WERI-Rb-1 (cell line): ENCODE measurements around the gene KCTD2.

Experiments used
- DNase-seq: peaks from one replicate; pipeline ENCODE4 v3.0.0-alpha.2; 2020
- H3K27ac ChIP-seq: fragments of 250-450 bp; sonication (Bioruptor Pico); 2 replicates; pipeline ENCODE4 v1.5.1; 2020; ENCODE audit warnings: mild to moderate bottlenecking, moderate library complexity
- H3K27me3 ChIP-seq: fragments of 250-450 bp; sonication (Bioruptor Pico); 2 replicates; pipeline ENCODE4 v1.5.1; 2021; ENCODE audit warnings: mild to moderate bottlenecking, low read depth, moderate library complexity; ENCODE audit not compliant: insufficient read depth, severe bottlenecking
- H3K36me3 ChIP-seq: fragments of 250-450 bp; sonication (Bioruptor Pico); 2 replicates; pipeline ENCODE4 v1.5.1; 2020; ENCODE audit warnings: mild to moderate bottlenecking, moderate library complexity
- H3K4me3 ChIP-seq: 2 replicates; pipeline ENCODE4 v1.5.1; 2011; ENCODE audit warnings: low read depth, mild to moderate bottlenecking, control low read depth, low read length
- H3K9me3 ChIP-seq: fragments of 250-450 bp; sonication (Bioruptor Pico); 2 replicates; pipeline ENCODE4 v1.5.1; 2021; ENCODE audit warnings: mild to moderate bottlenecking, moderate library complexity; ENCODE audit not compliant: severe bottlenecking
- TF ChIP-seq, protein P1 (sequence below): IDR thresholded peaks from 2 replicates; pipeline ENCODE4 v1.5.1; 2011; ENCODE audit warnings: low read depth, mild to moderate bottlenecking, control low read depth, inconsistent platforms, low read length

KCTD2 gene

DNA sequence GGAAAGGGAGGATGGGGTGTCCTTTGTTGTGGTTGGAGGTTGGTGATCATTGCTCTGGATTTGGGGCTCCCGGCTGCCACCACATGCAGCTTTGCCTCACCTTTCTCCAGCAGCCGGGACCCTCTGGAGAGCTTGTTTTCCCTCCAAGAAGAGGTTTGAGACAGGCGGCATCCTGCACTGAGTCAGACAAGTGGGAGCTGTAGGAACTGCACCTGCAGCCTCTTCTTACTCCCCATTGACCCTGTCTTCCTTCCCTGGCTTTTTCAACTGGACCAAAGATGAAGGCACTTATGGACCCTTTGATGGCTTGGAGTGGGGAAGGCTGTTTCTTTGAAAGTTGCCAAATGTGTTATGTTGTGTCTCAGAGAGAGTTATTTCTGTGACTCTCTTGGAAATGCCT is 16.6 kb downstream of the KCTD2 start:
- DNase-seq = no peak
- Histone ChIP-seq H3K27me3 (no peaks in the 10 kb centered on the region), H3K27ac (no peak overlapping the region), H3K9me3 (no peaks in the 10 kb centered on the region), H3K36me3 (peaks cover 43% of the 10 kb centered on the region), H3K4me3 (no peak overlapping the region)
- TF ChIP-seq, protein P1, sequence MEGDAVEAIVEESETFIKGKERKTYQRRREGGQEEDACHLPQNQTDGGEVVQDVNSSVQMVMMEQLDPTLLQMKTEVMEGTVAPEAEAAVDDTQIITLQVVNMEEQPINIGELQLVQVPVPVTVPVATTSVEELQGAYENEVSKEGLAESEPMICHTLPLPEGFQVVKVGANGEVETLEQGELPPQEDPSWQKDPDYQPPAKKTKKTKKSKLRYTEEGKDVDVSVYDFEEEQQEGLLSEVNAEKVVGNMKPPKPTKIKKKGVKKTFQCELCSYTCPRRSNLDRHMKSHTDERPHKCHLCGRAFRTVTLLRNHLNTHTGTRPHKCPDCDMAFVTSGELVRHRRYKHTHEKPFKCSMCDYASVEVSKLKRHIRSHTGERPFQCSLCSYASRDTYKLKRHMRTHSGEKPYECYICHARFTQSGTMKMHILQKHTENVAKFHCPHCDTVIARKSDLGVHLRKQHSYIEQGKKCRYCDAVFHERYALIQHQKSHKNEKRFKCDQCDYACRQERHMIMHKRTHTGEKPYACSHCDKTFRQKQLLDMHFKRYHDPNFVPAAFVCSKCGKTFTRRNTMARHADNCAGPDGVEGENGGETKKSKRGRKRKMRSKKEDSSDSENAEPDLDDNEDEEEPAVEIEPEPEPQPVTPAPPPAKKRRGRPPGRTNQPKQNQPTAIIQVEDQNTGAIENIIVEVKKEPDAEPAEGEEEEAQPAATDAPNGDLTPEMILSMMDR = no peak

DNA sequence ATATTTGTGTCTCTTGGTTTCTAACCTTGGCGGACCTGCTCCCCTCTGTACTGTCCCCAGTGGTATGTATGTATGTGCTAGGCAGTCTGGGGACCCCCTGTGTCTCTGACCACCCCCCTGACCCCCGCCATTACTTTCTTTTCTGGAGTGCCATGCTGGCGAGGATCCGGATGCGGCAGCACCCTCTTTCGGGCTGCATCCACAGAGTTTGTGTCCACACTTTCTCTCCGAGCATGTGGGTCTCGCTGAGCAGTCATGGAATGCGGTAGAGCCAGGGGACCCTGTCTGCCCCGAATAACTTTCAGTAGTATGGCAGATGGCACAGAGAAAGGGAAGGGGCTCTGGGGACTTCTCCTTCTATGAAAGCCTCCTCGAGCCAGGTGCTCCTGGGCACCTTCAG is 17.0 kb downstream of the KCTD2 start:
- H3K36me3 ChIP-seq = peaks cover 43% of the 10 kb centered on the region
- no peaks in the 10 kb centered on the region for H3K9me3 ChIP-seq
- H3K4me3 ChIP-seq = no peak overlapping the region
- no peaks in the 10 kb centered on the region for H3K27me3 ChIP-seq
- TF ChIP-seq, protein P1 = no peak
- no peak for DNase-seq
- no peak overlapping the region for H3K27ac ChIP-seq

DNA sequence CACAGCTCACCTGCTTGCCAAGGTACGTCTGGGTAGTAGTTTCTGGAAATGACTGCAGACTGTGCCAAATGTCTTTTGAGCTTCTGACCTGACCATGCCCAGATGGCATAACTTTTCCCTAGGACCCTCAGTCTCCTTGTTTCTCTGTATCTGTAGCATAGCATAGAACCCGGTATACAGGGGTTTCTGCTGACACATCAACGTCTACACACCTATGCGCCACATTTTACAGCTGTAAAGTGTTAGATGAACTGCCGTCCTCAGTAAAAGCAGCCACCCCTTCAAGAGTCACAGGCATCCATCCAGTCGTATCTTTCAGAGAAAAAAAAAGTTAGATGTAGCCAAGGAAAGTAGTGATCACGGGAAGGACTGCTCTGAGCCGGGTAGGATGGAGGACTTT is 17.4 kb downstream of the KCTD2 start:
- peaks cover 40% of the 10 kb centered on the region for H3K36me3 ChIP-seq
- TF ChIP-seq, protein P1 = no peak
- H3K27me3 ChIP-seq = no peaks in the 10 kb centered on the region
- no peak overlapping the region for H3K4me3 ChIP-seq
- H3K27ac ChIP-seq = no peak overlapping the region
- no peaks in the 10 kb centered on the region for H3K9me3 ChIP-seq
- DNase-seq = no peak

DNA sequence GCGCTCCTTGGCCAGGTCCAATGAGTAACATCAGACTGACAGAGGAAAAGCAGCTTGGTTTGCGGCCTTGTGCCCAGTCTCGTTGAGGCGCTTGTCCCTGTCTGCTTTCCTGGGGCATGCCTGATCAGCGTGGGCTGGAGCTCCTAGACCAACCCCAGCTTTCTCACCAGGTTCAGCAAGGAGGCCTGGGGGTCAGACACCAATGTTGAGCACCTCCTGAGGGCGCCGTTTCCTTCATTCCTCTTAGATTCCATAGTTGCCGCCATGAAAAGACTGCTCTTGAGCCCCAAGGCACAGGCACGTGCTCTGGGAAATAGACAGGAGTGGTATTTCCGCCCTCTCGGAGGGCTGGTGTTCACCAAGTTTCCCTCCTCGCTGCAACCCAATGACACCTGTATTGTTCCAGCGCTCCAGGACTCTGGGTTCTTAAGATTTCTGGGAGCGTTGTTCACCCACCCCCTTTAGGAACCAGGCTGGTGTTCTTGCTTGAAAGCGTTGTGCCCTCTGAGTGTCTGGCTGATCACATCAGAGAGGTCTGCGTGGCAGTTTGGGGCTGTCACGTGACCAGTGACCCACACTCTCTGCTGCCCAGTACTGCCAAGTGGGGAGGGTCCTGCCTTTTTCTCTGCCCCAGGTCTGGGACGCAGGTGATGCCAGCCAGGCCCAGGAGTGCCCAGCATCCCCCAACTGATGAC is 18.0 kb downstream of the KCTD2 start:
- Histone ChIP-seq H3K27ac (no peak overlapping the region), H3K36me3 (peaks cover 39% of the 10 kb centered on the region), H3K4me3 (no peak overlapping the region), H3K27me3 (no peaks in the 10 kb centered on the region), H3K9me3 (no peaks in the 10 kb centered on the region)
- DNase-seq = no peak
- TF ChIP-seq, protein P1 = no peak

DNA sequence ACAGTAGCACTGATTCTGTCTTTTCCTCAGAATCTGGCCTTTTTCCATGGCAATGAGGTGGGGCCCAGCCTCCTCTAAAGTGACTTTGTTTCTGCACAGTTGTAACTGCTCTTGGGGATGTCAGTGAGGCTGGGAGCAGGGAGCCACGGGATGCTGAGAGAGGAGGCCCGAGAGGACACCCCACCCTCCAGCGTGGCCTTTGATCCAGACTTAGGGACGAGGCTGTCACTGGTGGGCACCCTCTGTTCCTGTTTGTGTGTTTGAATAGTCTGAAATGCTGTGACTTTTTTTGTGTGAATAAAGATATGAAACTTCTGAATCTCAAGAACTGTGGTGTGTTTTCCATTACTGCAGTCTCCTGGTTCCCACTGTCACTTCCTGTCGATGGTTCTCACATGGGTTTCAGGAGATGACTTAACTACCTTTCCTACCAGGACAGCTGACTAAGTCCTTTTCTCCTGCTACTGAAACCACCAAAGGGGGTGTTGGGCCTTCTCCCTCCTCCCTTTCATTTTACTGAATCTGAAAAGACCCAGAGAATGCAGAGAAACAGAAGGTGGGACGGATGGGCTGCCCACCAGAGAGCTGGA is 18.6 kb downstream of the KCTD2 start:
- H3K9me3 ChIP-seq = no peaks in the 10 kb centered on the region
- no peak for DNase-seq
- H3K27me3 ChIP-seq = no peaks in the 10 kb centered on the region
- peaks cover 39% of the 10 kb centered on the region for H3K36me3 ChIP-seq
- H3K27ac ChIP-seq = no peak overlapping the region
- no peak overlapping the region for H3K4me3 ChIP-seq
- TF ChIP-seq, protein P1 = no peak

DNA sequence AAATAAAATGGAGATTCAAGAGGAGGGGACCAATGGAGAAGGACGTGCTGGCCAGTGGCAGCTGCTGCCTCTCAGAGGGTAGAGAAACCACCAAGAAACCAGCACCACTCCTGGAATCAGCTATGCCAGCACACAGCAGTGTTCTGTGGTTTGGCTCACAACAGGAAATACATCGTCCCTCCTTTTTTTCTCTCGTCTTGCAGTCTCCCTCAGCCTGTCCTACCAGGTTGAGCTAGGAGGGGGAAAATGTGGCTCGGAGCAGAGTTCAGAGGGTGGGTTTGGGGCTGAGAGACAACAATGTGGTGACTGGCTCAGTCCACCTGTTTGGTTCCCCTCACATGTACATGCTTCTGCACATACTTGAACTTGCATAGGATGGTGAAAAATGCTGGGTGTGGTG is 20.8 kb downstream of the KCTD2 start:
- no peak overlapping the region for H3K4me3 ChIP-seq
- TF ChIP-seq, protein P1 = no peak
- no peaks in the 10 kb centered on the region for H3K9me3 ChIP-seq
- DNase-seq = no peak
- no peaks in the 10 kb centered on the region for H3K27me3 ChIP-seq
- peaks cover 22% of the 10 kb centered on the region for H3K36me3 ChIP-seq
- H3K27ac ChIP-seq = no peak overlapping the region
